H9 (cell line): ENCODE measurements around the gene ABCD3. TPM values are rescaled to one million over a fixed set of nuclear protein-coding genes. Genes with fewer than 3 reads are reported as not detected.

Experiments used
- DNase-seq: peaks from one replicate; pipeline ENCODE4 v3.0.0-alpha.2; 2017
- H2AFZ ChIP-seq: one replicate; pipeline ENCODE4 v1.6.1; 2013; ENCODE audit warnings: mild to moderate bottlenecking, low read length, control low read depth, moderate library complexity
- H2AK5ac ChIP-seq: 2 replicates; pipeline ENCODE4 v1.6.1; 2013; ENCODE audit warnings: low read length, control low read depth, mixed read lengths; ENCODE audit not compliant: insufficient read length
- H2BK120ac ChIP-seq: one replicate; pipeline ENCODE4 v1.6.1; 2013; ENCODE audit warnings: low read depth, mild to moderate bottlenecking, low read length, control low read depth, inconsistent platforms; ENCODE audit not compliant: poor library complexity, severe bottlenecking
- H2BK12ac ChIP-seq: 2 replicates; pipeline ENCODE4 v1.6.1; 2013; ENCODE audit warnings: low read length, control low read depth, mixed read lengths, low read depth; ENCODE audit not compliant: insufficient read length
- H2BK15ac ChIP-seq: 2 replicates; pipeline ENCODE4 v1.6.1; 2013; ENCODE audit warnings: low read depth, low read length, control low read depth
- H2BK20ac ChIP-seq: one replicate; pipeline ENCODE4 v1.6.1; 2013; ENCODE audit warnings: low read depth, mild to moderate bottlenecking, low read length, control low read depth, inconsistent platforms; ENCODE audit not compliant: poor library complexity, severe bottlenecking
- H2BK5ac ChIP-seq: 2 replicates; pipeline ENCODE4 v1.6.1; 2013; ENCODE audit warnings: low read length, control low read depth, mixed read lengths; ENCODE audit not compliant: insufficient read length
- H3K14ac ChIP-seq: 2 replicates; pipeline ENCODE4 v1.6.1; 2013; ENCODE audit warnings: low read length, control low read depth; ENCODE audit not compliant: insufficient read depth
- H3K18ac ChIP-seq: 2 replicates; pipeline ENCODE4 v1.6.1; 2013; ENCODE audit warnings: low read depth, mild to moderate bottlenecking, mixed read lengths, low read length, control low read depth; ENCODE audit not compliant: insufficient read length
- H3K23ac ChIP-seq: 2 replicates; pipeline ENCODE4 v1.6.1; 2013; ENCODE audit warnings: low read length, control low read depth, mixed read lengths, low read depth; ENCODE audit not compliant: insufficient read length
- H3K23me2 ChIP-seq: 2 replicates; pipeline ENCODE4 v1.6.1; 2013; ENCODE audit warnings: low read depth, mild to moderate bottlenecking, mixed read lengths, low read length, control low read depth; ENCODE audit not compliant: insufficient read length, poor library complexity, severe bottlenecking
- H3K27ac ChIP-seq: 2 replicates; pipeline ENCODE4 v1.5.1; 2013; ENCODE audit warnings: low read length, control low read depth, mixed read lengths, low read depth; ENCODE audit not compliant: insufficient read length
- H3K27me3 ChIP-seq: 2 replicates; pipeline ENCODE4 v1.6.1; 2013; ENCODE audit warnings: low read length, control low read depth, inconsistent platforms; ENCODE audit not compliant: insufficient read depth
- H3K4ac ChIP-seq: 2 replicates; pipeline ENCODE4 v1.6.1; 2013; ENCODE audit warnings: low read depth, mild to moderate bottlenecking, control low read depth, inconsistent platforms, low read length, moderate library complexity
- H3K4me1 ChIP-seq: 2 replicates; pipeline ENCODE4 v1.6.1; 2013; ENCODE audit warnings: low read length, control low read depth, inconsistent platforms; ENCODE audit not compliant: insufficient read depth
- H3K4me2 ChIP-seq: 2 replicates; pipeline ENCODE4 v1.6.1; 2013; ENCODE audit warnings: low read length, control low read depth, mixed read lengths; ENCODE audit not compliant: insufficient read length, insufficient read depth
- H3K56ac ChIP-seq: 2 replicates; pipeline ENCODE4 v1.6.1; 2013; ENCODE audit warnings: low read depth, mild to moderate bottlenecking, mixed read lengths, low read length, control low read depth; ENCODE audit not compliant: insufficient read length
- H3K79me1 ChIP-seq: 2 replicates; pipeline ENCODE4 v1.6.1; 2013; ENCODE audit warnings: low read depth, mild to moderate bottlenecking, moderate library complexity, low read length, control low read depth, inconsistent platforms; ENCODE audit not compliant: insufficient read depth, poor library complexity, severe bottlenecking
- H3K79me2 ChIP-seq: 2 replicates; pipeline ENCODE4 v1.6.1; 2013; ENCODE audit warnings: low read length, control low read depth, inconsistent platforms; ENCODE audit not compliant: insufficient read depth
- H3K9ac ChIP-seq: 2 replicates; pipeline ENCODE4 v1.6.1; 2013; ENCODE audit warnings: low read length, control low read depth, mixed read lengths; ENCODE audit not compliant: insufficient read length; ENCODE audit errors: extremely low read depth
- H3K9me3 ChIP-seq: one replicate; pipeline ENCODE4 v1.6.1; 2013; ENCODE audit warnings: low read depth, low read length, inconsistent platforms; ENCODE audit not compliant: control insufficient read depth
- H3T11ph ChIP-seq: one replicate; pipeline ENCODE4 v1.6.1; 2013; ENCODE audit warnings: mild to moderate bottlenecking, low read length, control low read depth, inconsistent platforms
- H4K20me1 ChIP-seq: one replicate; pipeline ENCODE4 v1.6.1; 2013; ENCODE audit not compliant: control insufficient read depth, insufficient read length, insufficient read depth
- H4K5ac ChIP-seq: 2 replicates; pipeline ENCODE4 v1.6.1; 2013; ENCODE audit warnings: low read depth, mild to moderate bottlenecking, mixed read lengths, low read length, control low read depth; ENCODE audit not compliant: insufficient read length
- H4K8ac ChIP-seq: replicated peaks from 2 replicates; pipeline ENCODE4 v1.6.1; 2013; ENCODE audit warnings: low read length, control low read depth, mixed read lengths, low read depth; ENCODE audit not compliant: insufficient read length
- H4K91ac ChIP-seq: 2 replicates; pipeline ENCODE4 v1.6.1; 2013; ENCODE audit warnings: low read depth, mild to moderate bottlenecking, moderate library complexity, mixed read lengths, low read length, control low read depth; ENCODE audit not compliant: insufficient read length
- H3K27ac Mint-ChIP-seq, 3 experiments: 2 replicates in 2 of 3; 3 replicates in 1 of 3; pipeline ENCODE4 v1.8.0; 2020 to 2021; ENCODE audit warnings: mixed read lengths in 3 of 3, mild to moderate bottlenecking in 1 of 3, moderate library complexity in 1 of 3
- H3K27me3 Mint-ChIP-seq: 2 replicates; pipeline ENCODE4 v1.8.0; 2021; ENCODE audit warnings: low read depth, mild to moderate bottlenecking, moderate library complexity, mixed read lengths
- H3K36me3 Mint-ChIP-seq, 3 experiments: 2 replicates in 2 of 3; 3 replicates in 1 of 3; pipeline ENCODE4 v1.8.0; 2020 to 2021; ENCODE audit warnings: low read depth in 3 of 3, mixed read lengths in 3 of 3; ENCODE audit not compliant: insufficient read depth in 1 of 3
- H3K4me1 Mint-ChIP-seq, 2 experiments: 2 replicates each; pipeline ENCODE4 v1.8.0; 2020; ENCODE audit warnings: mixed read lengths in 2 of 2
- H3K4me3 Mint-ChIP-seq, 2 experiments: 2 replicates in 1 of 2; 3 replicates in 1 of 2; pipeline ENCODE4 v1.8.0; 2020 to 2021; ENCODE audit warnings: mild to moderate bottlenecking in 2 of 2, mixed read lengths in 2 of 2, moderate library complexity in 1 of 2
- H3K9me3 Mint-ChIP-seq, 2 experiments: 2 replicates in 1 of 2; 3 replicates in 1 of 2; pipeline ENCODE4 v1.8.0; 2020; ENCODE audit warnings: mild to moderate bottlenecking in 2 of 2, mixed read lengths in 2 of 2, moderate library complexity in 1 of 2
- CTCF ChIP-seq: fragments of 200-600 bp; sonication (generic); conservative IDR thresholded peaks from 3 replicates; pipeline ENCODE4 v1.8.0; 2021; ENCODE audit warnings: antibody characterized with exemption, mild to moderate bottlenecking
- WGBS: extraction: QIAGEN DNeasy Blood & Tissue Kit; methylation state at CpG from one replicate; pipeline ENCODE4 v1.1.7; 2013; ENCODE audit warnings: missing lambda C conversion rate, low lambda C conversion rate, mixed read lengths; ENCODE audit not compliant: insufficient read length; ENCODE audit errors: extremely low coverage; 5-methylcytosine and 5-hydroxymethylcytosine counted together
- total RNA-seq: library from RNA; stranded (reverse); gene quantifications from 2 replicates; pipeline ENCODE4 v1.2.1, GENCODE V29; 2021

The ABCD3 gene
- total RNA-seq, 1 experiment from 2014 or later: 32.0 TPM

- Histone ChIP-seq H4K8ac (no peak overlapping the region), H3T11ph (no peak overlapping the region), H2BK120ac (no peak overlapping the region), H4K20me1 (no peaks in the 10 kb centered on the region), H2AK5ac (no peak overlapping the region), H2BK15ac (no peak overlapping the region), H3K9ac (peak overlapping the region; percentile 38), H3K4ac (no peak overlapping the region), H3K27ac (no peak overlapping the region), H2BK5ac (no peak overlapping the region), H3K18ac (no peak overlapping the region), H4K5ac (no peak overlapping the region), H4K91ac (no peak overlapping the region), H2BK20ac (no peak overlapping the region), H3K79me2 (no peaks in the 10 kb centered on the region), H3K79me1 (no peaks in the 10 kb centered on the region), H3K4me2 (peak overlapping the region; percentile 48), H2AFZ (no peak overlapping the region), H3K56ac (no peak overlapping the region), H3K27me3 (no peaks in the 10 kb centered on the region; the same call in 1 of the 2 replicates), H2BK12ac (no peak overlapping the region), H3K4me1 (no peaks in the 10 kb centered on the region), H3K23me2 (peaks cover 17% of the 10 kb centered on the region), H3K14ac (no peak overlapping the region; the same call in 1 of the 2 replicates), H3K9me3 (no peaks in the 10 kb centered on the region), H3K23ac (no peak overlapping the region)
- peaks cover 0 to 2% of the 10 kb centered on the region in 2 experiments; a peak in 1 of 5 replicates for H3K9me3 Mint-ChIP-seq
- WGBS: no CpG with 5 or more reads among the region's 26 CpGs
- DNase-seq: no peak
- peak overlapping the region in 2 of 3 experiments; percentile 48 to 90; a peak in 3 of 7 replicates for H3K27ac Mint-ChIP-seq
- H3K27me3 Mint-ChIP-seq: peaks cover 19% of the 10 kb centered on the region
- peaks cover 35 to 44% of the 10 kb centered on the region in 2 experiments for H3K4me1 Mint-ChIP-seq
- H3K36me3 Mint-ChIP-seq: peaks cover 0 to 31% (median 12%) of the 10 kb centered on the region in 3 experiments; a peak in 5 of 7 replicates
- TF ChIP-seq CTCF: no peak
- peak overlapping the region; percentile 84 to 90 for H3K4me3 Mint-ChIP-seq
These were observed 124.1 kb downstream of the ABCD3 start for GRCh38 chr1:94542088-94542870.
